Suppressor macrophage treated with lipopolysaccharide for 1 hour (primary cell): ENCODE results near the gene CDC42SE1.

Source experiments
- DNase-seq, 3 donors: peaks; one replicate each; pipeline ENCODE4 v3.0.0-alpha.2; 2020 to 2022

Gene CDC42SE1

GRCh38 chr1:151008244-151009205, 50.9 kb downstream of the CDC42SE1 start, which contains the start of gene PRUNE1:
Gene PRUNE1 (plus strand): TSS chr1:151008449. CDS start chr1:151008633, 184 bp downstream.
- peak; percentile 99 to 100 (median 99) for DNase-seq

- DNase-seq = no peak
Observed at GRCh38 chr1:151007853-151008243, 51.6 kb downstream of the CDC42SE1 start.

- peak; percentile 78 to 84 (median 79) for DNase-seq
Observed at GRCh38 chr1:151006327-151007052, 52.9 kb downstream of the CDC42SE1 start, which contains the start of gene MINDY1. Gene MINDY1 (minus strand): TSS chr1:151006902. CDS start chr1:151002617, 4,285 bp downstream.

GRCh38 chr1:151005729-151006319, 53.6 kb downstream of the CDC42SE1 start:
- no peak for DNase-seq

- no peak for DNase-seq
Observed at GRCh38 chr1:151003180-151003579, 56.2 kb downstream of the CDC42SE1 start.

- no peak for DNase-seq
Observed at GRCh38 chr1:151002611-151003010, 56.8 kb downstream of the CDC42SE1 start.

GRCh38 chr1:151002051-151002450, 57.4 kb downstream of the CDC42SE1 start:
- no peak for DNase-seq

- peak; percentile 80 to 81 (median 81) for DNase-seq
Observed at GRCh38 chr1:151001602-151002001, 57.8 kb downstream of the CDC42SE1 start.
